Femur (tissue), 1 donor: ENCODE measurements around the gene RPL23.

Experiments used
- DNase-seq: peaks from one replicate; pipeline ENCODE4 v3.0.0-alpha.2; 2017

RPL23 gene

DNA sequence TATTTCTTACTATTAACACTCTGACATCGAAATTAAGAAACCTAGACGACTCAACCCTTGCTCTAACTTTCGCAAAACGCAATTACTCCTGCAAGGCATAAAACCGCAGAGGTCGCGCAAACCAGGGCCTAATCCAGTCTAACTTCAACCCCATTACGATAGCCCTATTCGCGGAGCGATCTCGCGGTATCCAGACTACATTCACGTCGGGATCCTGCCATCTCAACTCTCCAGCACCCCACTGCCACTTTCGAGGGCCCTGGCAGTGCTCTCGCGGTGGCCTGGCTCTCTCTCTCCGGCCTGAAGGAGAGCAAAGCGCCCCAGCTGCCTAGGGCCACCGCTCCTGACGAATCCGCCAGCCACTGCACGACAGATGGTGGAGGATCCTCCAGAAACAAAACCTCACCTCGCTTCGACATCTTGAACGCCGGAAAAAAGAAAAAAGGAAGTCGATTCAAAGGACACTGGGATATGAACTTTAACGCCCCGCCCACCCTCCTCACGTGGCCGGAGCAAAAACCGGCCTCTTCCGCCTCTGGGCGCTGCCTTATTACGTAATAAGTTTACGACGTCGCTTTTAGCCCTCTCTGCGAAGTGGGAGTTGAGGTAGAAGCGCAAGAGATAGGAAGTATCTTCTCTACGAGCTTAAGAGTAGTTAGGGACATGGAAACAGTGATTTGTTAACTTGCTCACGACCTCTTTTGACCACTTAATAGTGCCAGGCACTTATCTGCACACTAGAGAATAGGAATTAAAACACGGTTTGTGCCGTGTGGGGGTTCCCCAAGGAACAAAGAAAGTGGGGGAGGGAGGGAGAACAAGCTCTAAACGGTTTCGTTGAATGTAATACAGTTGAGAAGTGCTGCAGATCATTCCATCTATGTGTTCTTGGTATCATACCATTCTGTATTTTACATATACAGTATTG lies at the start of gene RPL23:
Gene RPL23, minus strand, starts transcription at position 430 of the 928 bp plus-strand sequence. Its CDS starts 11 bp downstream, at position 419.
- DNase-seq, result peak; percentile 97

GRCh38 chr17:38900978-38901656 lies 47.6 kb upstream of the RPL23 start:
- no peak for DNase-seq

DNA sequence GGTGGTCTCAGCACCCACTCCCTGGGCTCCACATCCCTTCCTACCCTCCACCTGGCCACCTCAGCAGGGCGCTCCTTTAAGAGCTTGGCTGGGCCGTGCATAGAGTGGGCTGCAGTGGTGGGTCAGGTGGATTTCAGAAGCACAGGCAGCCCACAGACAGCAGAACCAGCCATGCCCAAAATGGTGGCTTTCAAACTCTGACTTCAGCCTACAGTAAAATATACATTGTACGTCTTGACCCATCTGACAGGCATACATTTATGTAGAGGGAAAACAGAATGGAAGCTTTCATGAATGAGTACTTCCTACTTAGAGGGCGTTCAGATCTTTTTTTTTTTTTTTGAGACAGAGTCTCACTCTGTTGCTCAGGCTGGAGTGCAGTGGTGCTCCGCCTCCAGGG lies 45.9 kb upstream of the RPL23 start:
- no peak for DNase-seq

- DNase-seq, result peak; percentile 69
These were observed 45.4 kb upstream of the RPL23 start for GRCh38 chr17:38898812-38899348.

GRCh38 chr17:38898291-38898679 lies 44.8 kb upstream of the RPL23 start:
- no peak for DNase-seq

DNA sequence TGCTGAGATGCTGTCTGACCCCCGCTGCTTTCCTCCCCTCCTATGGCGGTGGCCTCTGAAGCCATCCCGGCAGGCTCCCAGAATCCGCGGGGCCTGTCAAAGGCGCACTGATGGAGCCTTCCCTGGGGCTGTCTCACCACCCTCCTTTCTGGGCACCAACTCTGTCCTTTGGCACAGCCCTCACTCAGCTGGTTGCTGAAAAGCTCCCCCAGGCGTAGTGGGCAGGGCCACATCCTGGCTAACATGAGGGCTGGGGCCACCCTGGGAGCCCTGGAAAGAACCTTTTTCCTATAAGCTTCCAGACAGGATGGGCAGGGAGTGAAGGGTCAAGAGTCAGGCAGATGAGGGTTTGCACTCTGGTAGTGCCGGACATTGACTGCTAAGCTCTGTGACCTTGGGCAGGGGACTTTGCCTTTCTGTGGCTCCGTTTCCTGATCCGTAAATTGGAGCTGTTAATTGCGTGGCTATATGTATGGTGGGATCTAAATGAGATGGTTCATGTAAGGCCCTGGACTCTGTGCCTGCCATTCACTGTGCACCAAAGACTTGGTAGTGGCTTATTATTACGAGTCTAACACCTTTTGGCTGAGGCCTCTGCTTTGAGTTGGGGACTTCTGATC lies 44.3 kb upstream of the RPL23 start:
- DNase-seq, result no peak

DNA sequence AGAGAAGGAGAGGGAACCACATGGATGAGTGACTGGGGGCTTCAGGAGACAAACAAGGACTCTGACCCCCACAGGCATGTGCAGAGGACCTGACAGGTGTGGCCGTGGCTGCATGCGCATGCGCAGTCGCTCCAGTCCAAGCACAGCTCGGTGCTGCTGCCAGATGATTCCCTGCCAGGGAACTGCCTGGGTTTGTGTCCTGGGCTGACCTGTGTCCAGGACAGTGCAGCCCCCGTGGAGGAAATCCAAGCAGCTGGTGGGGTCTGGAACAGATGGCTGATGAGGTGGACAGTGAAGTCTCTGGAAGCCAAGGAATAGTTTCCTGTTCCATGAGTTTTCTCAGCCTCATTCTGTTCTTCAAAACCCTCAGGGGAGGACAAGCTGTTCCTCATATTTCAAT lies 43.7 kb upstream of the RPL23 start:
- DNase-seq, result peak; percentile 82

- DNase-seq, result no peak
These were observed 42.9 kb upstream of the RPL23 start for GRCh38 chr17:38896346-38896954.

DNA sequence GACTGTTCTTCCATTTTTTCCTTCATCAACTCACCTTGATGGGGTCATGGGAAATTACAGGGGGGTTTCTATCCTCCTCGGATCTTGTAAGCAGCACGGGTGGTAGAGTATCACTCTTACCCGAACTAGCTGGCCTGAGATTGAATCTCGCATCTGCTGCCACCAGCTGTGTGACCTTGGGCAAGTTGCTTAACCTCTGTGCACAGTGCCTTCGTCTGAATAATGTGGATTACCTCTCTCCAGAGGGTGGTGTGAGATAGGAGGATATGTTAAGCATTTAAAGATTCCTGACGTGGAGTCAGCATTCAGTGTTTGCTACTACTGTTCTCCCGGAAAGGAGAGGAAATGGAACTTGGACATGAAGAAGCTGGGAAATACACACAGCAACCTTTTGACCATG lies 40.8 kb upstream of the RPL23 start:
- DNase-seq, result no peak

- DNase-seq, result no peak
These were observed 40.1 kb upstream of the RPL23 start for GRCh38 chr17:38893607-38894006.

GRCh38 chr17:38893113-38893512 lies 39.6 kb upstream of the RPL23 start:
- no peak for DNase-seq

DNA sequence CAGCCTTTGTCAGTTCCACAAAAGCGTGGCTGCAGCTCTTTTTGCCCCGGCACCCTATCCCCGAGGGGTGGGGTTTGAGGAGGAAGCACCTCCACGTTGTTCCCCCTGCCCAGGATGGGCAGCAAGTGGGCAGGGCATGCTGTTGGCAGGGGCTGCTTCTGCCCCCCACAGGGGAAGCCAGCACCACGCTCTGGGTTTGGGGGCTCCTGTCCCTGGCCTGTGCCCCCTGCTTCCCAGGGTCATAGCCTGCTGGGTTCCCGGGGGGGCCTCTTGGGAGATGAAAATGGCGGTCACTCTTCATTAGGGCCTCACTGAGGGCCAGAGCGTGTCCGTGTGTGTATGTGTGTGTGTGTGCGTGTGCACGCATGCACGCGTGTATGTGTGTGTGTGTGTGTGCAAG lies 39.1 kb upstream of the RPL23 start:
- no peak for DNase-seq

DNA sequence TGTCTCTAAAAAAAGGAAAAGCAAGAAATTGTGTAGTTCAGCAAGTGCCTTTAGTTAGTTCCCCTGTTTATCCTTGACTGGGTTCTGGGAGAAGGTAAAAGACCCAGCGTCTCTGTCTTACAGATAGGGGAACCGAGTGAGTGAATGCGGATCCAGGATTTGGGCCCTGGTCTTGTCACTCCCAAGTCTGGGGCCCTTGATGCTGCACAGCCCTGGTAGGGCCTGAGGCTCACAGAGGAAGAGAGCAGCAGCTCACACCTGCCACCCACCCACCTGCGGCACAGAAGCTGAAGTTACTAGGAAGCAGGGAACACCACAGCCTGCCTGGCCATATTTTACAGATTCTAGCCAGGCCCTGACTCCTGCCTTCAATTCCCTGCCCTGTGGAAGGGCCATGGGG lies 38.6 kb upstream of the RPL23 start:
- DNase-seq, result no peak

DNA sequence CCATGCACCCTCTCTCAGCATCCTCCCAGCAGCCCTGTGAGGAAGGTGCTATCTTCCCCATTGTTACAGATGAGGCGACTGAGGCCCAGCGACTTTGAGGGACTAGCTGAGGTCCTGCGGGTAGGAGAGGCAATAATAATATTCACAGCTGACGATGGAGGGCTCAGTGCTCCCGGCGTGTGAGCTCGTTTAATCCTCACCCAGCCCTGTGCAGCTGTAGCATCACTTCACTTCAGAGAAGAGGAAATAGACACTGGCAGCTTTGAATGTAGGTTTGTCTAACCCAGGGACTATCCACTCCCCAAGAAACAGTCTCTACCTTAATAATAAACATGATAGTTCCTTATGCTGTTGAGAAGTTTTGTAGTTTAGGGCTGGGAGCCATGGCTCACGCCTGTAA lies 37.9 kb upstream of the RPL23 start:
- no peak for DNase-seq

GRCh38 chr17:38890410-38890746 lies 36.9 kb upstream of the RPL23 start:
- no peak for DNase-seq

- no peak for DNase-seq
These were observed 36.4 kb upstream of the RPL23 start for GRCh38 chr17:38889745-38890409.

GRCh38 chr17:38888842-38889241 lies 35.3 kb upstream of the RPL23 start:
- DNase-seq, result no peak

DNA sequence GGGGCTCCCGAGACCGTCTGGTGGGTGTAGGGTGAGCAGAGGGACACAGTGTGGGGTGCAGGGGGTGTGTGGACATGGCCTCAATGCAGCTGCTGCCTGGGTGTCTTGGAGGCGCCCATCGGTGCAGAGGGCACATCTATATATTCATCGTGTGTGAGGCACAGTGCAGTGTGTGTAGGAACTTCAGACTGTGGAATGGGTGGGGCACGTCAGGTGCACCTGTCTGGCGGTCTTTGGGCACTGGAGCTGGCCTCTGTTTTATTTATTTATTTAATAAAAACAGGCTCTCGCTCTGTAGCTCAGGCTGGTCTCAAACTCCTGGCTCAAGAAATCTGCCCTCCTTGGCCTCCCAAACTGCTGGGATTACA lies 33.1 kb upstream of the RPL23 start:
- DNase-seq, result no peak

GRCh38 chr17:38885728-38886642 lies 32.5 kb upstream of the RPL23 start:
- no peak for DNase-seq

DNA sequence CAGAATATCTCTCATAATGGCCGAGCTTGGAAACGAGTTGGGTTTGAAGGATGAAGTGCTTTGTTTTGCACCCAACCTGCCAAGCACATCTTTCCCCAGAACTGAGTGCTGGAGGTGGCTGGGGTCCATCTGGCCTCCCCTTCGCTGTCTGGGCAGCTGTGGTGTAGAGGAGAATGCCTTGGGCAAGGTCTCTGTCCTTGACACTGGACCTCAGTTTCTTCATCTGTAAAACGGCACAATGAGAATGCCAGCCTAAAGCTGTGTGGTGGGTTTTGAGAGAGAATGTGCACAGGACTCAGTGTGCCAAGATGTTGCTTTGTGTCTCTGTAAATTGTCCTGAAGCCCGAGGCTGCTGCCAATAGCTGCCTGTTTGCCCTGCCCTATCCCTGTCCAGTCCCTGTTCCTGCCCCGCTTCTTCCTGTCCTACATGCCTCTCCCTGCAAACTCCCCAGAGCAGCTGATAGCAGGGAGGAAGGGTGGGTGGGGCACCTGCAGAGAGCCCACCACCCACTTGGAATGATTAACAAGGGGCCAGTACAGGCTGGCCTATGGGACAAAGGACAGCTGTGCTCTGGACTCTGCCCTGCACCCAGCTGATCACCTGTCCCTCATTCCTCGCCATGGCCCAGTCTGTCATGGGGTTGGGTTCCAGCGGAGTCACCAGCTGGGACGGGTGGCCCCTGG lies 31.7 kb upstream of the RPL23 start:
- no peak for DNase-seq
